Midbrain (tissue), 1 donor: ENCODE measurements around the gene EYS.
"Not testable (repeated sequence)": the region's sequence is repeated elsewhere in the genome, so short reads cannot be mapped to it uniquely, and the experiment has no call there.

Experiments used
- DNase-seq: peaks from one replicate; lab custom pipeline; 2025; lab: John Stamatoyannopoulos, UW

Gene EYS

DNA sequence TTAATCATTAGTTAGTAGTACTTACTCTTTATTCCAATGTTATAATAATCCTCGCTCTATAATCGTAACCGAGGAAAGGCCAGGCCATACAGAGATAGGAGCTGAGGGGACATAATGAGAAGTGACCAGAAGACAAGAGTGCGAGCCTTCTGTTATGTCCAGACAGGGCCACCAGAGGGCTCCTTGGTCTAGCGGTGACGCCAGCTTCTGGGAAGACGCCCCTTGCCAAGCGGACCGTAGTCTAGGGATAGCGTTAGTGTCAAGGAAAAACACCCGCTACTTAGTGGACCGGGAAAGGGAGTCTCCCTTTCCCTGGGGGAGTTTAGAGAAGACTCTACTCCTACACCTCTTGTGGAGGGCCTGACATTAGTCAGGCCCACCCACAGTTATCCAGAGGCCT, 1237.6 kb downstream of the EYS start:
- not testable (repeated sequence) for DNase-seq

DNA sequence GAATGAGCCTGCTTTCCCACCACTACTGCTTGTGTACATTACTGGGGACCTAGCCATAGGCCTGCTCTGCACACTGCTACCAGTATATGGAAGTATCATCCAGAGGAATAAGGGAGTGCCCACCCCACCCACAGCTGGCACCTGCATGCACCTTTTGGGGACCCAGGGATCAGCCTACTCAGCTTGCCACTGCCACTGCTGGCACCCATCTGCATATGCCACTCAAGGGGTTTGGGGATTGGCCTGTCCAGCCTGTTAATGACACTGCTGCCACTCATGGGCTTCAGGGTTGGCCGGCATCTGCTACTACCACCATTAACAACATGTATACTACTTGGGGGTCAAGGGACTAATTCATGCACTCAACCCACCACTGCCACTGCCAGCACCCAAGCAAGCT, 1239.4 kb downstream of the EYS start:
- DNase-seq = no peak

DNA sequence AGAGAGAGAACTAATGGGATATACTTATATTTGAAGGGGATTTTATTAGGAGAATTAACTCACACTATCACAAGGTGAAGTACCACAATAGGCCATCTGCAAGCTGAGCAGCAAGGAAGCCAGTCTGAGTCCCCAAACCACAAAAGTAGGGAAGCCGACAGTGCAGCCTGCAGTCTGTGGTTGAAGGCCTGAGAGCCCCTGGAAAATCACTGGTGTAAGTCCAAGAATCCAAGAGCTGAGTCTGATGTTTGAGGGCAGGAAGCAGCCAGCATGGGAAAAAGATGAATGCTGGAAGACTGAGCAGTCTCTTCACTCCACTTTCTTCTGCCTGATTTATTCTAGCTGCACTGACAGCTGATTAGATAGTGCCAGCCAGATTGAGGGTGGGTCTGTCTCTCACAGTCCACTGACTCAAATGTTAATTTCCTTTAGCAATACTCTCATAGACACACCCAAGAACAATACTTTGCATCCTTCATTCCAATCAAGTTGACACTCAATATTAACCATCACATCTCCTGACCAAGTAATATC, 1247.5 kb downstream of the EYS start:
- no peak for DNase-seq

DNA sequence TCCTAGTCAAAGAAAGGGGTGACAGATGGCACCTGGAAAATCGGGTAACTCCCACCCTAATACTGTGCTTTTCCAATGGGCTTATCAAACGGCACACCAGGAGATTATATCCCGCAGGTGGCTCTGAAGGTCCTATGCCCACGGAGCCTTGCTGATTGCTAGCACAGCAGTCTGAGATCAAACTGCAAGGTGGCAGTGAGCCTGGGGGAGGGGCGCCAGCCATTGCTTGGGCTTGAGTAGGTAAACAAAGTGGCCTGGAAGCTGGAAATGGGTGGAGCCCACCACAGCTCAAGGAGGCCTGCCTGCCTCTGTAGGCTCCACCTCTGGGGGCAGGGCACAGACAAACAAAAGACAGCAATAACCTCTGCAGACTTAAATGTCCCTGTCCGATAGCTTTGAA, 1258.9 kb downstream of the EYS start:
- DNase-seq = not testable (repeated sequence)

DNA sequence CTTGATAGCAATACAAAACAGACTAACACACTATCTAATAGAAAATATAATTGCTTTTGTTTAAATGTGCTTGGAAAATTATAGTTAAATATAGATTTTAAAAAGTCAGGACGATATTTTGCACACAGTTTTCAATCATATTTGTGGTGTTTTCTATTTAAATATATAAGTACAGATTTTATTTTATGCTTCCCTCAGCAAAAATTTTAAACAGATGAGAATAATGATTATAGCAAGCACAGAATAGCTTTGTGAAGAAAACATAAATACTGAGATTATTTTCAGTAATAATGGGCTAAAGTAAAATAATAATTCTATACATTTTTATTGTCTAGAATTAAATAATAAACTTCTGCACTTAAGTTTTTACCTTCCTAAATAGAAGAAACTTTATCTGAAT, 1262.0 kb downstream of the EYS start:
- DNase-seq = no peak

DNA sequence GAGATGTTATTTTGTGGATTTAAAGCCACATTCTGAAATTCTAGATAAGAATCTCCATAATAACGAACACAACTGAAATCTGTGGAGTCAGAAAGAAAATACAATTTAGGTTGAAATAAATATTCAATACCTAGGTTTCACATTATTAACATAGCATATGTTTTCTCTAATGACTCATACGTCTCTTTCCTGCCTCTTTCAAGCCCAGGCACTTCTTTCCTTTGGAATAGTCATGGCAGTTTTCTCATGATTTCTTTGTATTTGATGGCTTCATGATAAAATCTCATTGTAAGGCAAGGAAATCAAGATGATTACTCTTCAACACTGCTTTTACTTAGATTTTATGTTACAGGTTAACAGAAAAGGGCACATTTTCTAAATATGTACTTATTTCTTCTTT, 1267.8 kb downstream of the EYS start:
- DNase-seq = no peak

DNA sequence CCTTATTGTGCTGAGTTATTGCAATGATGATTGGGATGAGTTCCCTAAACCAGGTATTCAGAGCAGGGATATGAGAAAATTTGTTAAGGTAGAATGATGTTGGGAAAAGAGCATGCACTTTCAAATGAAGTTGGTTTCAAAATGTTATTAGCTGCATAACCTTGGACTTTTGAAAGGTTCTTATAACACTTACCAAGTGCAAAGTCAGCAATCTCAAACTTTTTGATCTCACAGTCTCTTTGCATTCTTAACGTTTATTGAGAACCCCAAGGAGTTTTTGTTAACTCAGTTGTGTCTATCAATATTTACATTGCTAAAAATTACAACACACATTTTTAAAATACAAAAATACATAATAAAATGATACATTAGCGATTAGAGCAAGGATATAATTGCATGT, 1269.0 kb downstream of the EYS start:
- no peak for DNase-seq

DNA sequence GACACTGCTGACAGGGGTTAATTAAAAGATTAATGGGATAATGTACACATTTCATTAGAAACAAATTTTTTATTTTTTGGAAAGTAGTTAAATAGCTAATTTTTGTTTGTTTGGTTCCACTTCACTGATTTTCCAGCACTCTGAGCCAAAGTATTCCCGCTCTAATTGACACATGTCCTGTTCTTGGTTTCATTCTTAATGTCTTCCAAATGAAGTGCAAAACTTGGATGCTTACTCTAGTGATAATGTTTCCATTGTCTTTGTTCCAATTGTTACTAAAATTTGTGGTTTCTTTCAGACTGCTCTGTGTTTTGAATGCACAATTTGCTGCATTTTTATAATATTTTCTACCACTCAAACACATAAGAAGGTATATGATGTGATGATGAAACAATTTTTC, 1277.1 kb downstream of the EYS start:
- DNase-seq = no peak

DNA sequence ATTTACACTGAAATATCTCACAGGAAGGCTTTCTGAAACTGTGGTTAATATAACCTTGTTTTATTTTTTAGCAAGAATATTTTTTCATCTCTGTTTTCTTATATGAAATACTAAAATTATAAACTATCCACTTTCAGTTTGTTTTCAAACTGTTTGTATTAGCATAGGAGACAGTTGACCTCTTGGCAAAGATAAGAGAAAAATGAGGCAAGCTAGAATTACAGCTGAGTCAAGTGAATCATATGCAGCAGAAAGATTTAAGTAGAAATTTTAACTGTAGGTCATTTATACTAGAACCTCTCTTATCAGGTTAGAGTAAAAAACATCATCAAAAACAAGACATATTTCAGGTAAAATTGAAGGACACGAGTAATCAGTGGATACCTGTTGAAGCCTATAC, 1278.8 kb downstream of the EYS start:
- no peak for DNase-seq

DNA sequence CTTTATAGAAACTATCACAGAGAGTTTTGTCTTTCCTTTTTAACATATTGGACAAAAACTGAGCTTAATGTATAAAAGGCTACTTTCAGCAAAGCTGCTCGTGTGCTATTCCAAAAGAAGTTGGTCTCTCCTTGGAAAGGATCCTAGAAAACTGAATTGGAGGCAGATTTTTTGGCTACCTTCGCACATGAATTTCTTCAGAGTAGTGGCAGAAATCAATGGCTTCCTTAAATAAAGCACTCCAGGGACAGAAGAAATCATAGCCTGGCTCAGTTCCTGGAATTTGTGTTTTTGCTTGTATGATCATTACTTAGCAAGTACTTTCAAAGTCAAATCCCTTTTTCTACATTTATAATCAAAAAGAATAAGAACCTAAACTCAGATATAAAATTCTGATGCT, 1291.1 kb downstream of the EYS start:
- peak; percentile 2 for DNase-seq

DNA sequence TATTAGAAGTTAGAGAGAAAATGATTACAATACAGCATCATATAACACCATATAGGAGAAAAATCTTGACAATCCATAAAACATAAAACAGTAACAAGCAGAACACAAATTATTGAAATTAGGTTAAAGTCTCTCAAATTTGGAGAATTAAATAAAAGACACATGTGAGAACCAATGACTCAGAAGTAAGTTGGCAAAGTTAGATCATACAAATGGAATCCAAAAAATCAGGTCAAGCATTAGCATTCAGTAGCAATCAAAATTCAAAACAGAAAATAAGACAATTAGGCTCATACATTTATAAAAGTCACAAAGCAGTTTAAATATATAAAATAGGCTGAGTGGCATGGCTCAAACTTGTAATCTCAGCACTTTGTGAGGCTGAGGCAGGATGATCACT, 1295.8 kb downstream of the EYS start:
- DNase-seq = no peak

DNA sequence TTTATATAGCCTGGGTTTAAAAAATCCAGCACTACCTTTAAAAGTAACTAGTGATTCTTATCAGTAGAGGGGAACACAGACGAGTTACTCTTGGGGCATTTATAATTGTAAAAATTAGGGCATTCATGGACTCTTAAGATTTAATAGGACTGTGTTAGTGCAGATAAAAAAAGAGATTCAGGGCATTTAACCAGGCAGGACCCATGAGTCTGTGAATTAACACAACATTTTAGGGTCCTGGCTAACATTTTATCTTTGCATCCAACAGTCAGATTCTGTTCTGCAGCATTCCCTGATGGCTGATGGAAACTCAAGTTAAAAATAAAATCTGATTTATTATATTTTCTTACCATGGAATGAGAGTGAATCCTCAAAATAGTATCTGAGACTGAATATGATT, 1297.1 kb downstream of the EYS start:
- no peak for DNase-seq

DNA sequence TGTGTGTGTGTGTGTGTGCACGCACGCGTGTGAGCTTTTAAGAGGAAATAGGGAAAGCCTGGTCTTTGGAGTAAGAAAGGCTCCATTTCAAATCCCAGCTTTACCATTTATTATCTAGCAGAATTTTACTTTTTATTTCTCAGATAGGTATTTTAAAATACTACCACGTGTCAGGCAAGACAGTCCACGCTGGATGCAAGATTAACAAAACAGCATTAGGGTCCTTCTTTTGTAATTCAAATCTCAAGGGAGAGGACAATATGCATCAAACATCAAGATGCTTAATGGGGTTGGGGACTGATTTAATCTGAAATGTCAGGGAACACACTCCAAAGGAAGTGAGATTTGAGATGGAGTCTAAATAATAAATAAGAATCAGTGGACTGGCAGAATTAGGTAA, 1302.6 kb downstream of the EYS start:
- no peak for DNase-seq

DNA sequence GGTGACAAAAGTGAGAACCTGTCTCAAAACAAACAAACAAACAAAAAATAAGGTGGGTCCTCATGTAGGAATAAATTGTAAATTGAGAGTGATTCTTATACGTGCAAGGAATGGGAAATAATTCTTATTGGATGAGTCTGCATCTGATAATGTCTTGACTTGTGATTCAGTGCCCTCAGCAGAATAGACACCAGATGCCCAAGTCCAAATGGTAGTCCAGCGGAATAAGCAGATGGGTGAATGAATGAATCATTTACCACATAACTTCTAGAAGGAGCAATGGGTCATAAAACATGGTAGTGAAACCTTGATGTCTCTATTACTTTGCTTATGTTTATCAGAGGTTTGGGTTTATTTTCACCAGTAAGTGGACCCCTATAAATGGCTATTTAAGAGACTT, 1323.7 kb downstream of the EYS start:
- DNase-seq = no peak

DNA sequence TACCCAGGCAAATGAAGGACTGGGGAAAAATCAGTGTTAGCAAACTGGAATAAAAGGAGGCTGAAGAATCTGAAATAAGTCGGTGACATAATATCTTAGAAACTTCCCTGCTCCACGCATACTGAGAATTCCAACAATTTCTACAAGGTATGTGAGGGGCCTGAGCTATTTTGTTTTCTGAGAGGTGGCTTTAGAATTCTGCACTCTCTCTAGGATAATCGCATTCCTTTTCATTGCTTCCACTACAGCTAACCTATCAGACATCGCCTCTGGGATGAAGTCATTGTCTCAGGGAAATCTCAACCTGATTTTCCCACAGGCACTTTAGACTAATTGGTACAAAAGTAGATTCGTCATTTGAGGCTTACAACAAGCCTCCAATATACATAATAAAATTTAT, 1330.6 kb downstream of the EYS start:
- no peak for DNase-seq

DNA sequence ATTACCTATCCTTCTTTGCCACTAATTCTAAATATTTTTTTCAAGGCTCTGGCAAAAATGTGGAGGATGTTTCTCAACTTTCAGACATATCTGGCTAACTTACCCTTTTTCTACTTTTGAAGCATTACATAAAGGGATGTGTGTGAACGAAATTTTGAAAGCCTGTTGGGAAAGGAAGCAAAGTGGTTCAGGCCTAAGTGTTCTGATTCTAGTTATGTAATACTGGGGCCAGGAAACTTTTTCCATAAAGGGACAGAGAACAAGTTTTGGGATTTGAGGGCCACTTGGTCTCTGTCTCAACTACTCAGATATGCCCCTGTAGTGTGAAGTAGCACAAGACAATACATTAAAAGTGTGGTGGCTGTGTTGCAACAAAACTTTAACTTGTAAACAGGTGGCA, 1349.6 kb downstream of the EYS start:
- no peak for DNase-seq

DNA sequence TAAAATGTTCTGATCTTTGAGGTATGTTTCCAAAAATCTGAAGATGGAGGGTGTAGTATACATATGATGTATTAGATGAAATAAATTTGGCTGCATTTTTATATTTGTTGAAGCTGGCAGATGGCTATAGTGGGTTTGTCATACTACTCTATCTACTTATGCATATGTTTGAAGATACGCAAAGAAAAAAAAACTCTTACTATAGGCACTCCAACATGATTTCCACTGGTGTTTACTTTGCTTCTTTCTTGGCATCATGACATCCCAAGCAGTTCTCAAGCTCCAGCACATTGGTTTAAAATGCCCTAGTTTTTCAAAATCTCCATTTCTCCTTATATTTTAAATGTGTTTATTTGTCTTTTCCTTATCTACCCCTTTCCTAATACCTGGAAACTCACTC, 1359.6 kb downstream of the EYS start:
- DNase-seq = no peak

DNA sequence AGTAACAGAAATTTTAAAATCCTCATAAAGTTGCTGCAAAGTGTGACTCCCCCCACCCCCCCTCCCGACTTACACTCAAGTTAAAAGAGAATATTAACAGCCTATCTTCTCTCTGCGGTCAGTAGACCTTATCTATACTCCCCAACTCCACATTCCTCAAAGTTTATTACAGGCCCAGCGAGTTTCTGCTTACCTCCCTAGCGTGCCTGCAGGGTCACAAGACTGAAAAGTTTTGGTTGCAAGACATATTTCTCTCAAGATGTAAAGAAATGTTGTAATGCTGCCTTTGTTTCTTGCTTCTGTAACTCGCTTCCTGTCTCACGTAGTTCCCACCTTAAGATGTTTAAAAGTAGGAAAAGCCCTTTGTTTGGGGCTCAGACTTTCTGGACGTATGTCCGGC, 1371.8 kb downstream of the EYS start:
- no peak for DNase-seq

DNA sequence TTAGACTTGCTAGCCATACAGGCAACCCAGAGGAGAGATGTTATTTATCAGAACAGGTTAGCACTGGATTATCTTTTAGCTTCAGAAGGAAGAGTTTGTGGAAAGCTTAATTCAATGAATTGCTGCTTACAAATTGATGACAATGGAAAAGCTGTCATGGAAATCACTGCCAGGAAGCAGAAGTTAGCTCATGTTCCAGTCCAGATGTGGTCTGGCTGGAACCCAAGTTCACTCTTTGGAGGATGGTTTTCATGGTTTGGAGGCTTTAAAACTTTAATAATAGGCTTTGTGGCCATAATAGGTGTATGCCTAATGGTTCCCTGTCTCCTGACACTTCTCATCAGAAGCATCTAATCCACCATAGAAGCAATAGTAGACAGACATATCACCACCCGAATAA, 1372.4 kb downstream of the EYS start:
- no peak for DNase-seq

DNA sequence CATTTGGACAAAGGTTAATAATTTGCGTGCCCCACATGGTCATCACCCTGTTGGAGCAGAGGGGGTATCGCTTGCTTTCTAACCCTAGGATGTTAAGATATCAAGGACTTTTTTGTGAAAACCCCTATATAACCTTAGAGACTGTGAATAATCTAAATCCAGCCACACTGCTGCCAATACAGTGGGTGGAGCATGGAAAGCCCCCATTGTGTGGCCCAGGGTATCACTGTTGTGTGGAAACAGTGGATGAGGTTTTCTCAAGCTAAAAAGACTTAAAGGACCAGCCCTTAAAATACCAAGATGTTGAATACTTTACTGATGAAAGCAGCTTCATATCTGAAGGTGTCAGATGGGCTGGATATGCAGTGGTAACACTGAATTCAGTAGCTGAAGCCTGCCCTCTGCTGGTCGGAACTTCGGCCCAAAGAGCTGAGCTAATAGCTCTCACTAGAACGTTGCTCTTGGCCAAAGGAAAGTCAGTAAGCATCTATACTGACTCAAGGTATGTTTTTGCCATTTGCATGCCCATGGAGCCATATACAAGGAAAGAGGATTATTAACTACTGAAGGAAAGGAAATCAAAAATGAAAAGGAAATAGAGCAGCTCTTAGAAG, 1376.2 kb downstream of the EYS start:
- DNase-seq = peak; percentile 74

DNA sequence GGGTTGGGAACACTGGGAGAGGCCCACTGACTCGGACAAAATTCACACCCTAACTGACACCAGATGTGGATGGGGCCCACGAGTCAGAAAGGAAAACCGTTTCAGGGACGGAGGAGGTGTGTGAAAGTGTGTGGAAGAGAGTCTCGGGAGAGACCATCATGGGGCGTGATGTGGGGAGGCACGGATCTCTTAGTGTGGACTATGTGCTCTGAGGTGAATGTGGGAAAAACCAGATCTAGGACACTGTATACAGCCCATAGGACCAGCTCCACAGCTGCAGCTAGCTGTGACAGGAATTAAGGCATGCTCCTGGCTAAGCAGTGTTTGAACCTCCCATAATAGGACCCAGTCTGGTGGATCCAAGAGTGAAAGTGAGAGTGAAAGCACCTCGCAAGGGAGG, 1380.1 kb downstream of the EYS start:
- DNase-seq = no peak

DNA sequence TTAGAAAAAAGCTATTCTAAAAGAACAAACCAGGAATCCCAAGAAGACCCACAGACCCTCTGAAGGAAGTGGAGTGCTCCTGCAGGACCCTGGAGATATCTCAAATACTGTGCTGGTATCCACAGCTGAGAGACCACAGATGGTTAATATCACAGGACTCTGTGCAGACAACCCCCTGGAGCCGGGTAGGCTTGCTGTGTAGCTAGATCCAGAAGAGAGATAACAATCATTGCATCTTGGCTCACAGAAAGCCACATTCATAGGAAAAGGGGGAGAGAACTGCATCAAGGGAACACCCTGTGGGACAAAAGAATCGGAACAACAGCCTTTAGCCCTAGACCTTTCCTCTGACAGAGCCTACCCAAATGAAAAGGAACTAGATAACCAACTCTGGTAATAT, 1381.9 kb downstream of the EYS start:
- no peak for DNase-seq

DNA sequence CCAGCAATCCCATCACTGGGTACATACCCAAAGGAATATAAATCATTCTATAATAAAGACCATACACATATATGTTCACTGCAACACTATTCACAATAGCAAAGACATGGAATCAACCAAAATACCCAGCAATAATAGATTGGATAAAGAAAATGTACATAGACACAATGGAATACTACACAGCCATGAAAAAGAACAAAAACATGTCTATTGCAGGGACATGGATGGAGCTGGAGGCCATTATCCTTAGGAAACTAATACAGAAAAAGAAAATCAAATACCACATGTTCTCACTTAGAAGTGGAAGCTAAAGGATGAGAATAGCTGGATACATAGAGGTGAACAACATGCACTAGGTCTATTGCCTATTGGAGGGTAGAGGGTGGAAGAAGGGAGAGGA, 1396.8 kb downstream of the EYS start:
- DNase-seq = no peak
